IPS DF 19.7 (cell line): Measurements from ENCODE around the gene CUL9.
A peak's percentile ranks its signal among the peaks of the same experiment; 100 is the strongest.
"Not testable (repeated sequence)": the region's sequence is repeated elsewhere in the genome, so short reads cannot be mapped to it uniquely, and the experiment has no call there.

ENCODE experiments used
- DNase-seq: peaks from one replicate; pipeline ENCODE4 v3.0.0-alpha.2; 2013; ENCODE audit warnings: low read depth, low spot score

CUL9 gene

DNA sequence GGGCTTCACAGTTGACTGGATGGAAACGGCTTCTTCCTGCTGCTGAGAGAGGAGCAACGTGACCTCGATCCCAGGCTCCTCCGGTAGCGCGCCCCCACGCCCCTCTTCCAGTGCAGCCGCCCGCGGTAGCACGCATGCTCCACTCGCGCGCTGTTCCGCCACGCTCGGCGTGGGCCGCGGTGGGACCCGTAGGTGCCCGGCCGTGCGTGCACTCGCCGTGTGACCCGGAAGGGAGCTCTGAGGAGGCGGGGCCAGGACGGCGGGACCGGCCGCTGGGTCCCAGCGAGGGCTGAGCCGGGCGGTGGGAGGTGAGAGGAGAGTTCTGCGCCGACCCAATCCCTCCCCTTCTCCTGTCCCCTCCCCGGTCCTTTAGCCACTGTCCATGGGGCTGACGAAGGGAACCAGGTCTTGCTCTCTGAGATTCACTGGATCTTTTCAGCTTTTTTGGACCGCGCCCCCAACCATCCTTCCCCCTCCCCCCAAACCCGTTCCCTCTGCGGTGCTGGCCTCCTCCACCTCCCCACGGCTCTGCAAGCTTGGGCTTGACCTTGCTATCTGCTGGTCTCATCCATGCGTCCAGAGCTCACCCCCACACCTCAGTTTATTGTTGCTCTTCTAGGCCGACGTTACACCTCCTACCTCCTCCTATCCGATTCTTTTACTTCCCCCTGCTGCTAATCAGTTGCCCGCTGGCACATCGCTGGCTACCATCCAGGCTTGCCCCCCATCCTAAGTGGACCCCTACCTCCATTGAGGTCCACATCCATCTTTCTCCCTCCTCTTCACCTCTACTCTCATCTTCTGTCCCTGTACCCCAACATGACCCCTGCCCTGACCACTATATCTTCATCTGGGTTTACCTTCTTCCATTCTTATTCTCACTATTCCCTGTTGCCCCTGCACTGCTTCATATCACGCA, at the start of gene CUL9:
Gene CUL9, plus strand, starts transcription at position 255 of the 919 bp plus-strand sequence. CDS start 2,115 bp downstream, outside the sequence.
- no peak for DNase-seq

GRCh38 chr6:43138267-43138666, 43.7 kb upstream of the CUL9 start:
- DNase-seq: no peak

- DNase-seq: not testable (repeated sequence)
Measured at GRCh38 chr6:43139973-43140372, 42.0 kb upstream of the CUL9 start.

GRCh38 chr6:43141644-43142043, 40.4 kb upstream of the CUL9 start:
- DNase-seq: no peak

- no peak for DNase-seq
Measured at GRCh38 chr6:43142101-43142500, 39.9 kb upstream of the CUL9 start.

GRCh38 chr6:43143235-43144128, 38.5 kb upstream of the CUL9 start:
- DNase-seq: peak; percentile 80

DNA sequence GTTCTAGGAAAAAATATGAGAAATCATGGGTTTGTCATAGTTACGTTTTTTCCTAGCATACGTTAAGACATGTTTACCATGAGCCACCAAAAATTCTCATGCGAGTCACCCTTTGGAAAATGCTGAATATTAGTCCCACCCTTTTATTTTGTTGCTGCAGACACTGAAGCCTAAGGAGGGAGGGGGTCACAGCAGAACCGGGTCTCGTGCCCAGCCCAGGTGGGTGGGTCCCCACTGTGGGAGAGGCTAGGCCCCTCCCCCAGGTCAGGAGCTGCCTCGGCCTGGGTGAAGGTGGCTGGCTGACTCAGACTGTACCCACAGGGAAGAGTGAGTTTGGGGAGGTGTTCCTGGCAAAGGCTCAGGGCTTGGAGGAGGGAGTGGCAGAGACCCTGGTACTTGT, 37.1 kb upstream of the CUL9 start:
- no peak for DNase-seq

DNA sequence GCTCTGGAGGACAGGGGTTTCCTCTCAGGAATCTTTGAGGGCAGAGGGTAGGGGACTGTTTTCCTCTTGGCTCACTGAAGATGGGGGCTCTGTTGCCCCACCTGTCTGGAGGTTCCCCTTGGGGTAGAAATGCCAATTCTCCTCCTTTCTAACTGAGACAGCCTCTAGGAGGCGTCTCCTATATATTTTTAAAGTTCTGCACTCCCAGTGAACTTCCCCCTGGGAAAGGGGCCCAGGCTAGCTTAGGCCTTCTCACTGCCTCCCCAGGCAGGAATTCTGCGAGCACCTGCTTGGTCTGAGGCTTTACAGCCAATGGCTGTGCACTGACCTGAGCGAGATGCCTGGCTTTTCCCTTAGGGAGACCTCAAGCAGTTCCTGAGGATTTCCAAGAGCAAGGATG, 35.7 kb upstream of the CUL9 start:
- DNase-seq: no peak

GRCh38 chr6:43146709-43147688, 35.0 kb upstream of the CUL9 start:
- DNase-seq: no peak

DNA sequence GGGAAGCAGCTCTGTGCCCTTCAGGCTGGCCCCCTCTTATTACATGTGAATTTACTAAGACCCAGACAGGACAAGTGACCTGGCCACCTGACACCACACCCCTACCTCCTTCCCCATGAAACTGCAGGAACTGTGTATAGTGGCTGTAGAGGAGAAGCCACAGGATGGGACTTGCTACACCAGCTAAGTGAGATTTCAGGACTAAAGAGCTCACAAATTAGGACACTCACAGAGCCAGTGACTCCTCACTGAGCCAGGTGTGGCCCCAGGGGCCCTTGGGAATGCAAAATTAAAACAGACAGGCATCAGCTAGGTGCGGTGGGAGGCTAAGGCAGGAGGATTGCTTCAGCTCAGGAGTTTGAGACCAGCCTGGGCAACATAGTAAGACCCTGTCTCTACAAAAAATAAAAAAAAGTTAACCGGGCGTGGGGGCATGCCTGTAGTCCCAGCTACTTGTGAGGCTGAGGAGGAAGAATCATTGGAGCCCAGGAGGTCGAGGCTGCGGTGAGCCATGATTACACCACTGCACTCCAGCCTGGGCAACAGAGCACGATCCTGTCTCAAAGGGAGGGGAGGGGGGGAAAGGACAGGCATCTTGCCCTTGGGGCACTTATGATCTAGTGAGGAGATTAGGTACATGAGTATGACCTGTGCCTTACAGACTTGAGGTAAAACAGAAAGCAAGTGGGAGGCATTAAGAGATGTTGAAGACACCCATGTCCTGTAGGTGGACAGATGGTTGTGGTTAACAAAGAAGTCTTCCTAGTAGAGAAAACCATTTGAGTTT, 34.1 kb upstream of the CUL9 start:
- no peak for DNase-seq

DNA sequence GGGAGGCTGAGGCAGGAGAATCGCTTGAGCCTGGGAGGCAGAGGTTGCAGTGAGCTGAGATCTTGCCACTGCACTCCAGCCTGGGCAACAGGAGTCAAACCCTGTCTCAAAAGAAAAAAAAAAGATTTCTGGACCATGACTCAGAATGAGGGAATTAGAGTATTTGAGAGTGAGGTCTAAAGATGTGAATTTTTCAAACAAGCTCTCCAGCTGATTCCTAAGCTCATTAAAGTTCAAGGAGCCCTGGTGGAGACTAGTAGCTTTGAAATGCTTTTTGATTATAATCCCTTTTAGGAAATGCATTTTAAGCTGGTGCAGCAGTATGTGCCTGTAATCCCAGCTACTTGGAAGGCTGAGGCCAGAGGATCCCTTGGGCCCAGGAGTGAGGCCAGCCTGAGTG, 32.7 kb upstream of the CUL9 start:
- no peak for DNase-seq

GRCh38 chr6:43150051-43150751, 31.8 kb upstream of the CUL9 start:
- no peak for DNase-seq

GRCh38 chr6:43159599-43159998, 22.4 kb upstream of the CUL9 start:
- DNase-seq: no peak

- no peak for DNase-seq
Measured at GRCh38 chr6:43163899-43164298, 18.1 kb upstream of the CUL9 start.

GRCh38 chr6:43170417-43170930, 11.5 kb upstream of the CUL9 start:
- peak; percentile 71 for DNase-seq

DNA sequence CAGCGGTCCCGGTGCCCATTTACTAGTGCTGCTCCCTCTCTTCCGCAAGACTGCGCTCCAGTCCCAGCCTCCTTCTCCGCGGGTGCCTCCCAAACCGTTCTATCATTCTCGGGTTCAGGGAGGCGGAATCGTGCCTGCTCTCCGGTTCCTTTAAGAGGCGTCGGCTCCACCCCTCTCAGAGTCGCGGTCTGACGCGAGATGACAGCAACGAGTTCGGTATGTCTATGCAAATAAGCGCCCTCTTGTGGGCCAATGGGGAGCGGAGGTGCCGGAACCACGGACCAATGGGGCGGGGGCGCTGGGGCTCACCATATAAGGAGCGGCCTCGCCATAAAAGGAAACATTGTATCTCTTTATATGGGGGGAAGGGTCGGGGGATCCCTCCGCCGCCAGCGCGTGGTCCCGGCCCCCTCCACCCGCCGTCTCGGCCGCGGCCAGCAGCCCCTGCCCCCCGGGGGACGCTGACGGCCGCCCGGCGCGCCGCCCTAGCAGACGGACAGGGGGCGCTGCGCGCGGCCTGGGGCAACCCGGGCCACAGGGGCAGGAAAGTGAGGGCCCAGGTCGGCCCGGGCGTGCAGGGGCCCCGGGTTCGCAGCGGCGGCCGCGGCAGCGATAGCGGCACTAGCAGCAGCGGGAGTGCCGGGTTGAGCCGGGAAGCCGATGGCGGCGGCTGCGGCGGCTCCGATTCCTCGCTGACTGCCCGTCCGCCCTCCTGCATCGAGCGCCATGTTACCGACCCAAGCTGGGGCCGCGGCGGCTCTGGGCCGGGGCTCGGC, 10.9 kb upstream of the CUL9 start, which contains the start of gene SRF:
Gene SRF, plus strand, starts transcription at position 339 of the 776 bp plus-strand sequence. Its CDS starts 388 bp downstream, at position 727.
- peak; percentile 98 for DNase-seq

DNA sequence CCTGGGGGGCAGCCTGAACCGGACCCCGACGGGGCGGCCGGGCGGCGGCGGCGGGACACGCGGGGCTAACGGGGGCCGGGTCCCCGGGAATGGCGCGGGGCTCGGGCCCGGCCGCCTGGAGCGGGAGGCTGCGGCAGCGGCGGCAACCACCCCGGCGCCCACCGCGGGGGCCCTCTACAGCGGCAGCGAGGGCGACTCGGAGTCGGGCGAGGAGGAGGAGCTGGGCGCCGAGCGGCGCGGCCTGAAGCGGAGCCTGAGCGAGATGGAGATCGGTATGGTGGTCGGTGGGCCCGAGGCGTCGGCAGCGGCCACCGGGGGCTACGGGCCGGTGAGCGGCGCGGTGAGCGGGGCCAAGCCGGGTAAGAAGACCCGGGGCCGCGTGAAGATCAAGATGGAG, 10.3 kb upstream of the CUL9 start:
- no peak for DNase-seq
